ENCODE results near the gene ORAI3. TPM values are rescaled to one million over a fixed set of nuclear protein-coding genes. Genes with fewer than 3 reads are reported as not detected.

Gene ORAI3
- total RNA-seq, 1 experiment from 2014 or later = 5.7 TPM

- Histone ChIP-seq H3K36me3 (ENCODE audit: low read depth, low read length) (no peaks in the 10 kb centered on the region; the same call in 1 of the 2 replicates), H3K9ac (ENCODE audit: low read length) (no peak overlapping the region), H3K27me3 (ENCODE audit: low read length) (no peaks in the 10 kb centered on the region), H4K20me1 (ENCODE audit: low read length) (no peaks in the 10 kb centered on the region), H3K9me3 (ENCODE audit: low read length) (no peaks in the 10 kb centered on the region), H3K9me2 (replicated peaks; ENCODE audit: low read length) (no peaks in the 10 kb centered on the region), H3K4me1 (ENCODE audit: insufficient read depth, low read length) (peaks cover 7% of the 10 kb centered on the region; the same call in 1 of the 2 replicates), H3K4me3 (ENCODE audit: low read length) (no peak overlapping the region), H2AFZ (ENCODE audit: low read length) (no peak overlapping the region), H3K4me2 (ENCODE audit: low read length) (no peak overlapping the region), H3K79me2 (ENCODE audit: low read length) (no peaks in the 10 kb centered on the region), H3F3A (ENCODE audit: low read length, unreplicated experiment) (no peaks in the 10 kb centered on the region), H3K27ac (ENCODE audit: low read length) (no peak overlapping the region)
- ATAC-seq (no peak), DNase-seq (no peak)
- ChIA-PET CTCF (no interaction called here), POLR2A (ENCODE audit: unreplicated experiment) (no interaction called here)
- intact Hi-C loops (cut with micrococcal nuclease) = loop anchor here (5.0 kb wide), 1 partner anchor 459 kb away; the partner anchor contains the start of gene ZNF843
- no TSS peak for BruUV-seq (replicated peaks)
- no peak for TF ChIP-seq EZH2phosphoT487 (IDR thresholded peaks at IDR 0.05; ENCODE audit: borderline replicate concordance, low read length)
- TF ChIP-seq EZH2 (IDR thresholded peaks at IDR 0.05; ENCODE audit: low read length, unreplicated experiment) = no peak
- TF ChIP-seq CTCF (conservative IDR thresholded peaks at IDR 0.05; ENCODE audit: low read depth, low read length) = no peak
These were observed 34.5 kb downstream of the ORAI3 start for GRCh38 chr16:30983289-30983889.

- H3K4me1 ChIP-seq (ENCODE audit: insufficient read depth, low read length) = peaks cover 7% of the 10 kb centered on the region; the same call in 1 of the 2 replicates
- no peak for TF ChIP-seq CTCF (conservative IDR thresholded peaks at IDR 0.05; ENCODE audit: low read depth, low read length)
- no peak for TF ChIP-seq EZH2phosphoT487 (IDR thresholded peaks at IDR 0.05; ENCODE audit: borderline replicate concordance, low read length)
- TF ChIP-seq EZH2 (IDR thresholded peaks at IDR 0.05; ENCODE audit: low read length, unreplicated experiment) = no peak
- no peaks in the 10 kb centered on the region for H3K9me2 ChIP-seq (replicated peaks; ENCODE audit: low read length)
- no peaks in the 10 kb centered on the region for H3K36me3 ChIP-seq (ENCODE audit: low read depth, low read length)
- no TSS peak for BruUV-seq (replicated peaks)
- POLR2A ChIA-PET (ENCODE audit: unreplicated experiment) = no interaction called here
- intact Hi-C loops (cut with micrococcal nuclease) = loop anchor here (2.0 to 5.0 kb wide), 2 partner anchors 111 to 458 kb away; partner anchors contain the start of genes VKORC1 and ZNF843
- no peak overlapping the region for H3K4me2 ChIP-seq (ENCODE audit: low read length)
- ATAC-seq (no peak), DNase-seq (no peak)
- CTCF ChIA-PET = interaction anchor here (0.6 to 1.8 kb wide), 5 partner anchors 33 to 158 kb away, joined by 3 to 11 read pairs (median 4); partner anchors contain the start of genes ZNF646 and ZNF668
- H4K20me1 ChIP-seq (ENCODE audit: low read length) = no peaks in the 10 kb centered on the region
- H3K27me3 ChIP-seq (ENCODE audit: low read length) = no peaks in the 10 kb centered on the region
- H3K79me2 ChIP-seq (ENCODE audit: low read length) = no peaks in the 10 kb centered on the region
- no peak overlapping the region for H3K27ac ChIP-seq (ENCODE audit: low read length)
- no peaks in the 10 kb centered on the region for H3F3A ChIP-seq (ENCODE audit: low read length, unreplicated experiment)
- H2AFZ ChIP-seq (ENCODE audit: low read length) = no peak overlapping the region
- H3K4me3 ChIP-seq (ENCODE audit: low read length) = no peak overlapping the region
- no peak overlapping the region for H3K9ac ChIP-seq (ENCODE audit: low read length)
- no peaks in the 10 kb centered on the region for H3K9me3 ChIP-seq (ENCODE audit: low read length)
These were observed 35.2 kb downstream of the ORAI3 start for GRCh38 chr16:30983898-30984610.
